GM12878 (cell line): ENCODE measurements around the gene PPP1R13L. TPM values are rescaled to one million over a fixed set of nuclear protein-coding genes. Genes with fewer than 3 reads are reported as not detected.

Experiments
- CBX3 ChIP-seq: fragments of 200-600 bp; sonication (generic); IDR thresholded peaks from 2 replicates; pipeline ENCODE4 v1.6.1; 2016; ENCODE audit warnings: low read depth, borderline replicate concordance
- NR2C1 ChIP-seq: fragments of 450-650 bp; IDR thresholded peaks from 2 replicates; pipeline ENCODE4 v1.6.1; 2017; ENCODE audit warnings: antibody characterized with exemption, mild to moderate bottlenecking, moderate library complexity
- SRF ChIP-seq, 2 experiments: IDR thresholded peaks; 2 replicates each; pipeline ENCODE4 v1.6.1; 2011; ENCODE audit warnings: low read depth in 2 of 2, low read length in 2 of 2, mild to moderate bottlenecking in 1 of 2, moderate library complexity in 1 of 2
- polyA plus RNA-seq, 11 experiments: library from polyadenylated mRNA; depleted of rRNA in 4 of 11; unstranded in 6 of 11; stranded (reverse) in 5 of 11; fragments of >200 nt; fragmentation: Nextera tagmentation in 4 of 11; fragmentation: Illumina TruSeq in 1 of 11; extraction: Ambion mirVana in 4 of 11; extraction: Trizol in 1 of 11; gene quantifications; 1 replicate in 1 of 11; 2 replicates in 10 of 11; pipeline versions ENCODE4 v1.2.1 to v1.2.3, GENCODE V29; 2011 to 2016; ENCODE audit warnings: inconsistent platforms in 2 of 11, missing spikeins in 2 of 11, low read depth in 1 of 11
- total RNA-seq, 4 experiments: library from RNA; depleted of rRNA in 3 of 4; stranded (reverse); fragments of >200 nt in 3 of 4; fragmentation: Illumina TruSeq in 1 of 4; extraction: Trizol in 1 of 4; gene quantifications; 2 replicates each; pipeline versions ENCODE4 v1.2.1 to v1.2.3, GENCODE V29; 2013 to 2021
- TF ChIP-seq, protein P1 (sequence below): fragments of 450-650 bp; IDR thresholded peaks from 2 replicates; pipeline ENCODE4 v1.6.1; 2018; ENCODE audit warnings: borderline replicate concordance, mild to moderate bottlenecking; ENCODE audit not compliant: partially characterized antibody
- TF ChIP-seq, protein P2 (sequence below): fragments of 450-650 bp; conservative IDR thresholded peaks from 2 replicates; pipeline ENCODE4 v1.6.1; 2017; ENCODE audit warnings: mild to moderate bottlenecking, moderate library complexity
- TF ChIP-seq, protein P3 (sequence below): fragments of 450-650 bp; IDR thresholded peaks from 2 replicates; pipeline ENCODE4 v1.6.1; 2017; ENCODE audit warnings: mild to moderate bottlenecking, moderate library complexity

Gene PPP1R13L
- total and polyA plus RNA-seq, 10 of the 15 experiments (the other 5 are each of a cell fraction or from before 2014, with no cell fraction given), result 0.40 to 10.0 (median 2.5) TPM

DNA sequence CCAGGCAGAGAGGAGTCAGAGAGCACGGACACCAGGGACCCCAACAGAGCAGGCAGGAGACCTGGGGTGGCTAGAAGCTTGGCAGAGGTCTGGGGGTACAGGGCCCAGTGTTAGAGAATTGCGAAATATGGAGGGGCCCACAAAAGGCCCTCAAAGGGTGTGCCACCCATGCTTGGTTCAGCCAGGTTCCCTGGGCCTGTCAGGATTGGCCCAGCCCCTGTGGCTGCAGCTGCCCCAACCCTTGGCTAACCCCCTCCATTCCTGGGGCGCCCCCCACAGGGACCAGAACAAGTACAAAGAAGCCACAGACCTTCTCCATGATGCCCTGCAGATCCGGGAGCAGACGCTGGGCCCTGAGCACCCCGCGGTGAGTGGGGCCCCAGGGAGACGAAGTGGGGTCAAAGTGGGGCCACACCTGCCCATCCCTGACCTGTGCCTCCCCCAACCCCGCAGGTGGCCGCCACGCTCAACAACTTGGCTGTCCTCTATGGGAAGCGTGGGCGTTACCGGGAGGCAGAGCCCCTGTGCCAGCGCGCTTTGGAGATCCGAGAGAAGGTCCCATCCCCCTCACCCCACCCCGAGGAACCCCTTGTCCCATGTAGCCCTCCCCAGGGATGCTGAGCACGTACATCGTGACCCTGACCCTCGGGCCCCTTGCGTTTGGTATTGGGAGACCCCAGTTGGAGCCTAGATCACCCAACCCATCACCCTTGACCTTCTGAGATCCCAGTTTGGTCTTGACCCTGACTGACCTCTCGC, 56.3 kb downstream of the PPP1R13L start (continued):
- TF ChIP-seq, protein P1, sequence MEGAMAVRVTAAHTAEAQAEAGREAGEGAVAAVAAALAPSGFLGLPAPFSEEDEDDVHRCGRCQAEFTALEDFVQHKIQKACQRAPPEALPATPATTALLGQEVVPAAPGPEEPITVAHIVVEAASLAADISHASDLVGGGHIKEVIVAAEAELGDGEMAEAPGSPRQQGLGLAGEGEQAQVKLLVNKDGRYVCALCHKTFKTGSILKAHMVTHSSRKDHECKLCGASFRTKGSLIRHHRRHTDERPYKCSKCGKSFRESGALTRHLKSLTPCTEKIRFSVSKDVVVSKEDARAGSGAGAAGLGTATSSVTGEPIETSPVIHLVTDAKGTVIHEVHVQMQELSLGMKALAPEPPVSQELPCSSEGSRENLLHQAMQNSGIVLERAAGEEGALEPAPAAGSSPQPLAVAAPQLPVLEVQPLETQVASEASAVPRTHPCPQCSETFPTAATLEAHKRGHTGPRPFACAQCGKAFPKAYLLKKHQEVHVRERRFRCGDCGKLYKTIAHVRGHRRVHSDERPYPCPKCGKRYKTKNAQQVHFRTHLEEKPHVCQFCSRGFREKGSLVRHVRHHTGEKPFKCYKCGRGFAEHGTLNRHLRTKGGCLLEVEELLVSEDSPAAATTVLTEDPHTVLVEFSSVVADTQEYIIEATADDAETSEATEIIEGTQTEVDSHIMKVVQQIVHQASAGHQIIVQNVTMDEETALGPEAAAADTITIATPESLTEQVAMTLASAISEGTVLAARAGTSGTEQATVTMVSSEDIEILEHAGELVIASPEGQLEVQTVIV, result no peak
- TF ChIP-seq, protein P2, sequence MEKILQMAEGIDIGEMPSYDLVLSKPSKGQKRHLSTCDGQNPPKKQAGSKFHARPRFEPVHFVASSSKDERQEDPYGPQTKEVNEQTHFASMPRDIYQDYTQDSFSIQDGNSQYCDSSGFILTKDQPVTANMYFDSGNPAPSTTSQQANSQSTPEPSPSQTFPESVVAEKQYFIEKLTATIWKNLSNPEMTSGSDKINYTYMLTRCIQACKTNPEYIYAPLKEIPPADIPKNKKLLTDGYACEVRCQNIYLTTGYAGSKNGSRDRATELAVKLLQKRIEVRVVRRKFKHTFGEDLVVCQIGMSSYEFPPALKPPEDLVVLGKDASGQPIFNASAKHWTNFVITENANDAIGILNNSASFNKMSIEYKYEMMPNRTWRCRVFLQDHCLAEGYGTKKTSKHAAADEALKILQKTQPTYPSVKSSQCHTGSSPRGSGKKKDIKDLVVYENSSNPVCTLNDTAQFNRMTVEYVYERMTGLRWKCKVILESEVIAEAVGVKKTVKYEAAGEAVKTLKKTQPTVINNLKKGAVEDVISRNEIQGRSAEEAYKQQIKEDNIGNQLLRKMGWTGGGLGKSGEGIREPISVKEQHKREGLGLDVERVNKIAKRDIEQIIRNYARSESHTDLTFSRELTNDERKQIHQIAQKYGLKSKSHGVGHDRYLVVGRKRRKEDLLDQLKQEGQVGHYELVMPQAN, result no peak
- TF ChIP-seq, protein P3, sequence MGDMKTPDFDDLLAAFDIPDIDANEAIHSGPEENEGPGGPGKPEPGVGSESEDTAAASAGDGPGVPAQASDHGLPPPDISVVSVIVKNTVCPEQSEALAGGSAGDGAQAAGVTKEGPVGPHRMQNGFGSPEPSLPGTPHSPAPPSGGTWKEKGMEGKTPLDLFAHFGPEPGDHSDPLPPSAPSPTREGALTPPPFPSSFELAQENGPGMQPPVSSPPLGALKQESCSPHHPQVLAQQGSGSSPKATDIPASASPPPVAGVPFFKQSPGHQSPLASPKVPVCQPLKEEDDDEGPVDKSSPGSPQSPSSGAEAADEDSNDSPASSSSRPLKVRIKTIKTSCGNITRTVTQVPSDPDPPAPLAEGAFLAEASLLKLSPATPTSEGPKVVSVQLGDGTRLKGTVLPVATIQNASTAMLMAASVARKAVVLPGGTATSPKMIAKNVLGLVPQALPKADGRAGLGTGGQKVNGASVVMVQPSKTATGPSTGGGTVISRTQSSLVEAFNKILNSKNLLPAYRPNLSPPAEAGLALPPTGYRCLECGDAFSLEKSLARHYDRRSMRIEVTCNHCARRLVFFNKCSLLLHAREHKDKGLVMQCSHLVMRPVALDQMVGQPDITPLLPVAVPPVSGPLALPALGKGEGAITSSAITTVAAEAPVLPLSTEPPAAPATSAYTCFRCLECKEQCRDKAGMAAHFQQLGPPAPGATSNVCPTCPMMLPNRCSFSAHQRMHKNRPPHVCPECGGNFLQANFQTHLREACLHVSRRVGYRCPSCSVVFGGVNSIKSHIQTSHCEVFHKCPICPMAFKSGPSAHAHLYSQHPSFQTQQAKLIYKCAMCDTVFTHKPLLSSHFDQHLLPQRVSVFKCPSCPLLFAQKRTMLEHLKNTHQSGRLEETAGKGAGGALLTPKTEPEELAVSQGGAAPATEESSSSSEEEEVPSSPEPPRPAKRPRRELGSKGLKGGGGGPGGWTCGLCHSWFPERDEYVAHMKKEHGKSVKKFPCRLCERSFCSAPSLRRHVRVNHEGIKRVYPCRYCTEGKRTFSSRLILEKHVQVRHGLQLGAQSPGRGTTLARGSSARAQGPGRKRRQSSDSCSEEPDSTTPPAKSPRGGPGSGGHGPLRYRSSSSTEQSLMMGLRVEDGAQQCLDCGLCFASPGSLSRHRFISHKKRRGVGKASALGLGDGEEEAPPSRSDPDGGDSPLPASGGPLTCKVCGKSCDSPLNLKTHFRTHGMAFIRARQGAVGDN, result no peak
- TF ChIP-seq SRF (IDR thresholded peaks at IDR 0.05; ENCODE audit: low read depth in 2 of 2, low read length in 2 of 2) (no peak), CBX3 (no peak), NR2C1 (no peak)
